NCI-H2196 treated with DMSO at 0.1 percent for 48 hours (cell line): ENCODE measurements around the gene GBX1.

Source experiments
- DNase-seq: peaks from one replicate; lab custom pipeline; 2025; ENCODE audit not compliant: unreplicated experiment; lab: John Stamatoyannopoulos, UW

Gene GBX1

GRCh38 chr7:151174246-151175046 lies 7.0 kb upstream of the GBX1 start:
- no peak for DNase-seq

GRCh38 chr7:151173386-151174245 lies 6.1 kb upstream of the GBX1 start:
- no peak for DNase-seq

GRCh38 chr7:151172273-151173141 lies 5.0 kb upstream of the GBX1 start:
- DNase-seq = peak; percentile 14

- no peak for DNase-seq
Measured at GRCh38 chr7:151168787-151169162, 1.3 kb upstream of the GBX1 start.

GRCh38 chr7:151168003-151168786 lies 701 bp upstream of the GBX1 start:
- DNase-seq = no peak

GRCh38 chr7:151166629-151167196 lies 781 bp downstream of the GBX1 start:
- DNase-seq = no peak

- no peak for DNase-seq
Measured at GRCh38 chr7:151161757-151162156, 5.7 kb downstream of the GBX1 start.

GRCh38 chr7:151157645-151158329 lies 9.7 kb downstream of the GBX1 start:
- no peak for DNase-seq

GRCh38 chr7:151152643-151153513 lies 14.6 kb downstream of the GBX1 start:
- DNase-seq = no peak

GRCh38 chr7:151150388-151150787 lies 17.1 kb downstream of the GBX1 start:
- DNase-seq = no peak

GRCh38 chr7:151148319-151149259 lies 18.9 kb downstream of the GBX1 start:
- no peak for DNase-seq

- no peak for DNase-seq
Measured at GRCh38 chr7:151146761-151147160, 20.7 kb downstream of the GBX1 start.

GRCh38 chr7:151144387-151144786 lies 23.1 kb downstream of the GBX1 start:
- no peak for DNase-seq

GRCh38 chr7:151143261-151144015 lies 24.1 kb downstream of the GBX1 start:
- no peak for DNase-seq

- DNase-seq = no peak
Measured at GRCh38 chr7:151142686-151143040, 24.8 kb downstream of the GBX1 start.

- DNase-seq = no peak
Measured at GRCh38 chr7:151141855-151142685, 25.4 kb downstream of the GBX1 start.
